Measurements from ENCODE around the gene GNB1L.

The GNB1L gene

GRCh38 chr22:19760951-19761724 is 93.5 kb downstream of the GNB1L start:
- peak overlapping the region; percentile 17 to 61 for H3K4me3 ChIP-seq (ENCODE audit: low read length in 2 of 2)
- no CpG with 5 or more reads among the region's 117 CpGs for WGBS, 2 donors (ENCODE audit: extremely low coverage in 2 of 2, insufficient read length in 2 of 2, insufficient replicate concordance in 1 of 2)
- no peaks in the 10 kb centered on the region for H3K36me3 ChIP-seq (replicated peaks in 1 of 2; ENCODE audit: control insufficient read depth in 2 of 2, insufficient read depth in 2 of 2, low read length in 2 of 2)

GRCh38 chr22:19760058-19760950 is 94.4 kb downstream of the GNB1L start, which contains the start of gene TBX1:
TBX1 (plus strand) TSS chr22:19760778; CDS start chr22:19760844, 66 bp downstream.
- Histone ChIP-seq H2BK12ac (ENCODE audit: low read length) (peak within 1 kb of the TSS; percentile 58), H2AFZ (ENCODE audit: low read length) (peak within 1 kb of the TSS; percentile 81), H4K8ac (ENCODE audit: low read depth, low read length) (no peak within 1 kb of the TSS), H2BK120ac (ENCODE audit: low read depth, low read length) (no peak within 1 kb of the TSS), H3K4me2 (ENCODE audit: insufficient read depth, low read length, poor library complexity, severe bottlenecking) (peak within 1 kb of the TSS; percentile 69), H3K4ac (ENCODE audit: low read length) (no peak within 1 kb of the TSS), H3K79me1 (ENCODE audit: low read depth, low read length) (no peaks in the 10 kb centered on the region), H3K27ac (replicated peaks; ENCODE audit: low read length) (no peak within 1 kb of the TSS), H4K91ac (ENCODE audit: low read depth, low read length, poor library complexity) (no peak within 1 kb of the TSS), H3K9me3 (replicated peaks in 1 of 2; ENCODE audit: control insufficient read depth in 2 of 2, insufficient read depth in 1 of 2, low read depth in 1 of 2, low read length in 2 of 2) (peaks cover 6 to 14% of the 10 kb centered on the region in 2 donors), H3K9ac (ENCODE audit: low read depth, low read length, poor library complexity) (peak within 1 kb of the TSS; percentile 44), H2BK5ac (ENCODE audit: low read length) (no peak within 1 kb of the TSS), H2BK15ac (ENCODE audit: low read length) (no peak within 1 kb of the TSS), H3K23ac (ENCODE audit: low read depth, low read length, poor library complexity) (peak within 1 kb of the TSS; percentile 94), H3K27me3 (ENCODE audit: control insufficient read depth in 3 of 3, insufficient read depth in 3 of 3, low read depth in 1 of 3, low read length in 3 of 3) (peaks cover 83 to 96% (median 94%) of the 10 kb centered on the region in 3 experiments), H3K36me3 (replicated peaks in 1 of 2; ENCODE audit: control insufficient read depth in 2 of 2, insufficient read depth in 2 of 2, low read length in 2 of 2) (no peaks in the 10 kb centered on the region), H3K4me1 (ENCODE audit: control insufficient read depth in 2 of 2, insufficient read depth in 1 of 2, low read depth in 1 of 2, low read length in 2 of 2) (peaks cover 7 to 12% of the 10 kb centered on the region in 2 donors), H3K4me3 (ENCODE audit: low read length in 2 of 2) (peak within 1 kb of the TSS; percentile 17 to 61), H3K18ac (ENCODE audit: low read length) (peak within 1 kb of the TSS; percentile 93), H2AK5ac (ENCODE audit: low read depth, low read length) (no peak within 1 kb of the TSS), H3K14ac (ENCODE audit: low read length) (peak within 1 kb of the TSS; percentile 82)
- WGBS, 2 donors (ENCODE audit: extremely low coverage in 2 of 2, insufficient read length in 2 of 2, insufficient replicate concordance in 1 of 2): no CpG with 5 or more reads among the region's 79 CpGs
- DNase-seq (ENCODE audit: low spot score): no peak

More at GRCh38 chr22:19760951-19761724, 93.5 kb downstream of the GNB1L start:
- no peak overlapping the region for H2BK15ac ChIP-seq (ENCODE audit: low read length)
- peak overlapping the region; percentile 93 for H3K18ac ChIP-seq (ENCODE audit: low read length)
- H3K14ac ChIP-seq (ENCODE audit: low read length): peak overlapping the region; percentile 71
- no peak overlapping the region for H3K27ac ChIP-seq (replicated peaks; ENCODE audit: low read length)
- H3K23ac ChIP-seq (ENCODE audit: low read depth, low read length, poor library complexity): peak overlapping the region; percentile 94
- no peak overlapping the region for H2BK120ac ChIP-seq (ENCODE audit: low read depth, low read length)
- H3K9ac ChIP-seq (ENCODE audit: low read depth, low read length, poor library complexity): peak overlapping the region; percentile 44
- H3K79me1 ChIP-seq (ENCODE audit: low read depth, low read length): no peaks in the 10 kb centered on the region
- H4K91ac ChIP-seq (ENCODE audit: low read depth, low read length, poor library complexity): no peak overlapping the region
- peak overlapping the region; percentile 81 for H2AFZ ChIP-seq (ENCODE audit: low read length)
- peaks cover 6 to 14% of the 10 kb centered on the region in 2 donors for H3K9me3 ChIP-seq (replicated peaks in 1 of 2; ENCODE audit: control insufficient read depth in 2 of 2, insufficient read depth in 1 of 2, low read depth in 1 of 2, low read length in 2 of 2)
- H4K8ac ChIP-seq (ENCODE audit: low read depth, low read length): no peak overlapping the region
- H3K4me2 ChIP-seq (ENCODE audit: insufficient read depth, low read length, poor library complexity, severe bottlenecking): peak overlapping the region; percentile 69
- peaks cover 6 to 11% of the 10 kb centered on the region in 2 donors for H3K4me1 ChIP-seq (ENCODE audit: control insufficient read depth in 2 of 2, insufficient read depth in 1 of 2, low read depth in 1 of 2, low read length in 2 of 2)
- peak overlapping the region; percentile 58 for H2BK12ac ChIP-seq (ENCODE audit: low read length)
- peaks cover 83 to 96% (median 93%) of the 10 kb centered on the region in 3 experiments for H3K27me3 ChIP-seq (ENCODE audit: control insufficient read depth in 3 of 3, insufficient read depth in 3 of 3, low read depth in 1 of 3, low read length in 3 of 3)
- no peak for DNase-seq (ENCODE audit: low spot score)
- no peak overlapping the region for H2AK5ac ChIP-seq (ENCODE audit: low read depth, low read length)
- no peak overlapping the region for H2BK5ac ChIP-seq (ENCODE audit: low read length)
- no peak overlapping the region for H3K4ac ChIP-seq (ENCODE audit: low read length)

- Histone ChIP-seq H3K9ac (ENCODE audit: low read depth, low read length, poor library complexity) (no peak overlapping the region), H4K91ac (ENCODE audit: low read depth, low read length, poor library complexity) (no peak overlapping the region), H2BK12ac (ENCODE audit: low read length) (no peak overlapping the region), H2AFZ (ENCODE audit: low read length) (no peak overlapping the region), H3K36me3 (replicated peaks in 1 of 2; ENCODE audit: control insufficient read depth in 2 of 2, insufficient read depth in 2 of 2, low read length in 2 of 2) (no peaks in the 10 kb centered on the region), H3K27ac (replicated peaks; ENCODE audit: low read length) (no peak overlapping the region), H2BK15ac (ENCODE audit: low read length) (no peak overlapping the region), H2BK5ac (ENCODE audit: low read length) (no peak overlapping the region), H3K4me2 (ENCODE audit: insufficient read depth, low read length, poor library complexity, severe bottlenecking) (no peak overlapping the region), H3K4ac (ENCODE audit: low read length) (no peak overlapping the region), H3K9me3 (replicated peaks in 1 of 2; ENCODE audit: control insufficient read depth in 2 of 2, insufficient read depth in 1 of 2, low read depth in 1 of 2, low read length in 2 of 2) (peaks cover 5 to 10% of the 10 kb centered on the region in 2 donors), H2BK120ac (ENCODE audit: low read depth, low read length) (no peak overlapping the region), H3K27me3 (ENCODE audit: control insufficient read depth in 3 of 3, insufficient read depth in 3 of 3, low read depth in 1 of 3, low read length in 3 of 3) (peaks cover 80 to 96% (median 94%) of the 10 kb centered on the region in 3 experiments), H3K4me1 (ENCODE audit: control insufficient read depth in 2 of 2, insufficient read depth in 1 of 2, low read depth in 1 of 2, low read length in 2 of 2) (peaks cover 10 to 13% of the 10 kb centered on the region in 2 donors), H3K14ac (ENCODE audit: low read length) (no peak overlapping the region), H3K4me3 (ENCODE audit: low read length in 2 of 2) (no peak overlapping the region), H3K79me1 (ENCODE audit: low read depth, low read length) (no peaks in the 10 kb centered on the region), H4K8ac (ENCODE audit: low read depth, low read length) (no peak overlapping the region), H3K18ac (ENCODE audit: low read length) (peak overlapping the region; percentile 15), H3K23ac (ENCODE audit: low read depth, low read length, poor library complexity) (peak overlapping the region; percentile 4), H2AK5ac (ENCODE audit: low read depth, low read length) (peak overlapping the region; percentile 6)
- no peak for DNase-seq (ENCODE audit: low spot score)
- no CpG with 5 or more reads among the region's 43 CpGs for WGBS, 2 donors (ENCODE audit: extremely low coverage in 2 of 2, insufficient read length in 2 of 2, insufficient replicate concordance in 1 of 2)
Observed at GRCh38 chr22:19759427-19760057, 95.1 kb downstream of the GNB1L start.
